Neuron (in vitro differentiated cells): ENCODE measurements around the gene CHAF1A.

Source experiments
- H2AFZ ChIP-seq: one replicate; pipeline ENCODE4 v1.6.1; 2013; ENCODE audit warnings: low read depth, mild to moderate bottlenecking, inconsistent platforms, low read length, moderate library complexity
- H3K27me3 ChIP-seq: one replicate; pipeline ENCODE4 v1.6.1; 2013; ENCODE audit warnings: low read length; ENCODE audit not compliant: insufficient read depth
- H3K36me3 ChIP-seq: one replicate; pipeline ENCODE4 v1.6.1; 2013; ENCODE audit warnings: low read length; ENCODE audit not compliant: insufficient read depth
- H3K4me1 ChIP-seq: one replicate; pipeline ENCODE4 v1.6.1; 2013; ENCODE audit warnings: low read length; ENCODE audit not compliant: insufficient read depth
- H3K4me3 ChIP-seq: 2 replicates; pipeline ENCODE4 v1.5.1; 2013; ENCODE audit warnings: mild to moderate bottlenecking, low read length, moderate library complexity
- H3K9me3 ChIP-seq: one replicate; pipeline ENCODE4 v1.6.1; 2013; ENCODE audit warnings: low read length

Gene CHAF1A

GRCh38 chr19:4436231-4436630 is 33.8 kb downstream of the CHAF1A start:
- peaks cover 84% of the 10 kb centered on the region for H3K36me3 ChIP-seq
- H3K9me3 ChIP-seq, result no peaks in the 10 kb centered on the region
- no peak overlapping the region for H3K4me3 ChIP-seq
- no peaks in the 10 kb centered on the region for H3K4me1 ChIP-seq
- no peak overlapping the region for H2AFZ ChIP-seq
- no peaks in the 10 kb centered on the region for H3K27me3 ChIP-seq

- no peak overlapping the region for H3K4me3 ChIP-seq
- no peaks in the 10 kb centered on the region for H3K27me3 ChIP-seq
- H3K4me1 ChIP-seq, result no peaks in the 10 kb centered on the region
- H2AFZ ChIP-seq, result no peak overlapping the region
- no peaks in the 10 kb centered on the region for H3K9me3 ChIP-seq
- peaks cover 77% of the 10 kb centered on the region for H3K36me3 ChIP-seq
Measured at GRCh38 chr19:4437103-4437502, 34.7 kb downstream of the CHAF1A start.

- H3K27me3 ChIP-seq, result no peaks in the 10 kb centered on the region
- no peaks in the 10 kb centered on the region for H3K4me1 ChIP-seq
- H2AFZ ChIP-seq, result no peak overlapping the region
- H3K4me3 ChIP-seq, result no peak overlapping the region
- H3K36me3 ChIP-seq, result peaks cover 75% of the 10 kb centered on the region
- H3K9me3 ChIP-seq, result no peaks in the 10 kb centered on the region
Measured at GRCh38 chr19:4439243-4439642, 36.8 kb downstream of the CHAF1A start.

- no peaks in the 10 kb centered on the region for H3K27me3 ChIP-seq
- H3K36me3 ChIP-seq, result peaks cover 79% of the 10 kb centered on the region
- no peaks in the 10 kb centered on the region for H3K4me1 ChIP-seq
- H2AFZ ChIP-seq, result no peak overlapping the region
- H3K9me3 ChIP-seq, result no peaks in the 10 kb centered on the region
- no peak overlapping the region for H3K4me3 ChIP-seq
Measured at GRCh38 chr19:4441994-4442818, 39.8 kb downstream of the CHAF1A start.

GRCh38 chr19:4442819-4443146 is 40.3 kb downstream of the CHAF1A start:
- no peak overlapping the region for H3K4me3 ChIP-seq
- no peaks in the 10 kb centered on the region for H3K4me1 ChIP-seq
- H3K9me3 ChIP-seq, result no peaks in the 10 kb centered on the region
- H2AFZ ChIP-seq, result no peak overlapping the region
- no peaks in the 10 kb centered on the region for H3K27me3 ChIP-seq
- peaks cover 81% of the 10 kb centered on the region for H3K36me3 ChIP-seq

GRCh38 chr19:4443188-4443587 is 40.7 kb downstream of the CHAF1A start:
- Histone ChIP-seq H3K4me3 (no peak overlapping the region), H3K36me3 (peaks cover 82% of the 10 kb centered on the region), H3K27me3 (no peaks in the 10 kb centered on the region), H2AFZ (no peak overlapping the region), H3K9me3 (no peaks in the 10 kb centered on the region), H3K4me1 (no peaks in the 10 kb centered on the region)

GRCh38 chr19:4443966-4444764 is 41.7 kb downstream of the CHAF1A start:
- H3K9me3 ChIP-seq, result no peaks in the 10 kb centered on the region
- H2AFZ ChIP-seq, result no peak overlapping the region
- H3K27me3 ChIP-seq, result no peaks in the 10 kb centered on the region
- H3K4me1 ChIP-seq, result no peaks in the 10 kb centered on the region
- H3K36me3 ChIP-seq, result peaks cover 82% of the 10 kb centered on the region
- H3K4me3 ChIP-seq, result no peak overlapping the region

- Histone ChIP-seq H3K36me3 (peaks cover 80% of the 10 kb centered on the region), H2AFZ (no peak overlapping the region), H3K27me3 (no peaks in the 10 kb centered on the region), H3K4me3 (no peak overlapping the region), H3K9me3 (no peaks in the 10 kb centered on the region), H3K4me1 (no peaks in the 10 kb centered on the region)
Measured at GRCh38 chr19:4444765-4445741, 42.6 kb downstream of the CHAF1A start.

GRCh38 chr19:4445963-4446703 is 43.7 kb downstream of the CHAF1A start:
- no peaks in the 10 kb centered on the region for H3K4me1 ChIP-seq
- H3K27me3 ChIP-seq, result no peaks in the 10 kb centered on the region
- H3K36me3 ChIP-seq, result peaks cover 78% of the 10 kb centered on the region
- no peak overlapping the region for H3K4me3 ChIP-seq
- no peak overlapping the region for H2AFZ ChIP-seq
- no peaks in the 10 kb centered on the region for H3K9me3 ChIP-seq

GRCh38 chr19:4446704-4447200 is 44.3 kb downstream of the CHAF1A start:
- no peaks in the 10 kb centered on the region for H3K9me3 ChIP-seq
- H3K27me3 ChIP-seq, result no peaks in the 10 kb centered on the region
- peaks cover 81% of the 10 kb centered on the region for H3K36me3 ChIP-seq
- H2AFZ ChIP-seq, result no peak overlapping the region
- H3K4me3 ChIP-seq, result no peak overlapping the region
- H3K4me1 ChIP-seq, result no peaks in the 10 kb centered on the region

- Histone ChIP-seq H3K9me3 (no peaks in the 10 kb centered on the region), H3K4me3 (no peak overlapping the region), H3K27me3 (no peaks in the 10 kb centered on the region), H2AFZ (no peak overlapping the region), H3K36me3 (peaks cover 83% of the 10 kb centered on the region), H3K4me1 (no peaks in the 10 kb centered on the region)
Measured at GRCh38 chr19:4447327-4448146, 45.1 kb downstream of the CHAF1A start.
